GM12878 (cell line): Measurements from ENCODE around the gene ZDHHC14. TPM values are rescaled to one million over a fixed set of nuclear protein-coding genes. Genes with fewer than 3 reads are reported as not detected.
A peak's percentile ranks its signal among the peaks of the same experiment; 100 is the strongest.

Source experiments
- ATAC-seq: fragments of 200-7000 bp; cut with Tn5 transposase; 3 replicates; pipeline ENCODE4 v1.9.1; 2020; ENCODE audit warnings: mild to moderate bottlenecking, moderate library complexity
- BruUV-seq: library from RNA; stranded (reverse); fragments of 400-500 nt; replicated peaks from 2 replicates; lab custom pipeline; 2021; lab: Mats Ljungman, UMichigan
- CTCF ChIA-PET: fragments of 300-600 bp; sonication (Branson Sonifier 250); formaldehyde crosslinking; extraction: SDS; loops from one replicate; lab custom pipeline; 2021; ENCODE audit warnings: inconsistent platforms; lab: Yijun Ruan, JAX
- POLR2A ChIA-PET: fragments of 350-600 bp; formaldehyde crosslinking; extraction: SDS; loops from one replicate; lab custom pipeline; 2021; ENCODE audit warnings: inconsistent platforms; lab: Charles Lee
- RAD21 ChIA-PET: fragments of 300-600 bp; sonication (Branson Sonifier 250); formaldehyde crosslinking; loops from one replicate; lab custom pipeline; 2023; ENCODE audit warnings: antibody characterized with exemption; ENCODE audit not compliant: unreplicated experiment; lab: Charles Lee
- SMC1A ChIA-PET: fragments of 300-600 bp; sonication (Branson Sonifier 250); formaldehyde crosslinking; loops from one replicate; lab custom pipeline; 2023; ENCODE audit not compliant: unreplicated experiment, uncharacterized antibody; lab: Charles Lee
- DNase-seq: peaks from one replicate; pipeline ENCODE4 v3.0.0-alpha.2; 2011; ENCODE audit warnings: low read depth, low spot score
- FAIRE-seq: peaks from 3 replicates; lab custom pipeline; 2011; peaks lifted over from hg19 to GRCh38; lab: Jason Lieb, UNC
- H2AFZ ChIP-seq: 2 replicates; pipeline ENCODE4 v1.6.0; 2011; ENCODE audit warnings: low read depth, low read length, control low read depth; ENCODE audit not compliant: control insufficient read depth
- H3K27ac ChIP-seq: 2 replicates; pipeline ENCODE4 v1.5.1; 2011; ENCODE audit warnings: control low read depth; ENCODE audit not compliant: control insufficient read depth, insufficient read depth
- H3K27me3 ChIP-seq, 2 experiments: replicated peaks in 1 of 2; 2 replicates each; pipeline versions ENCODE4 v1.6.0 to v1.6.1; 2011; ENCODE audit warnings: low read length in 1 of 2; ENCODE audit not compliant: control insufficient read depth in 2 of 2, insufficient read depth in 2 of 2
- H3K36me3 ChIP-seq, 2 experiments: 2 replicates each; pipeline ENCODE4 v1.5.1; 2011; ENCODE audit warnings: low read length in 1 of 2; ENCODE audit not compliant: control insufficient read depth in 2 of 2, insufficient read depth in 2 of 2
- H3K4me1 ChIP-seq: 2 replicates; pipeline ENCODE4 v1.6.1; 2011; ENCODE audit warnings: mild to moderate bottlenecking, low read length, moderate library complexity, mixed read lengths; ENCODE audit not compliant: control insufficient read depth, insufficient read depth
- H3K4me2 ChIP-seq: 2 replicates; pipeline ENCODE4 v1.6.0; 2011; ENCODE audit warnings: control low read depth; ENCODE audit not compliant: control insufficient read depth, insufficient read depth
- H3K4me3 ChIP-seq: fragments of 200-600 bp; sonication (generic); 2 replicates; pipeline ENCODE4 v1.5.1; 2016
- H3K79me2 ChIP-seq: 2 replicates; pipeline ENCODE4 v1.6.0; 2011; ENCODE audit warnings: low read length; ENCODE audit not compliant: control insufficient read depth, insufficient read depth
- H3K9ac ChIP-seq: 2 replicates; pipeline ENCODE4 v1.8.0; 2011; ENCODE audit warnings: low read length, control low read depth, mixed read lengths; ENCODE audit not compliant: control insufficient read depth, insufficient read depth
- H3K9me3 ChIP-seq: replicated peaks from 3 replicates; pipeline ENCODE4 v1.5.1; 2011; ENCODE audit warnings: mild to moderate bottlenecking, low read length; ENCODE audit not compliant: control insufficient read depth, insufficient read depth
- H4K20me1 ChIP-seq: 2 replicates; pipeline ENCODE4 v1.6.0; 2011; ENCODE audit not compliant: control insufficient read depth, insufficient read depth
- RAD21 ChIP-seq: IDR thresholded peaks from 2 replicates; pipeline ENCODE4 v1.6.1; 2011; ENCODE audit warnings: mild to moderate bottlenecking, low read depth, low read length, moderate library complexity; ENCODE audit not compliant: insufficient read depth
- SMC3 ChIP-seq: IDR thresholded peaks from 2 replicates; pipeline ENCODE4 v1.6.1; 2011; ENCODE audit warnings: low read length, improper control_type of control experiment, borderline replicate concordance
- TAF1 ChIP-seq: IDR thresholded peaks from 2 replicates; pipeline ENCODE4 v1.6.1; 2011; ENCODE audit warnings: mild to moderate bottlenecking, low read depth, low read length, borderline replicate concordance
- WGBS: methylation state at CpG from one replicate; pipeline ENCODE4 v1.1.6; 2016; ENCODE audit warnings: low lambda C conversion rate; ENCODE audit not compliant: insufficient replicate concordance, insufficient coverage; ENCODE audit errors: missing lambda C conversion rate; 5-methylcytosine and 5-hydroxymethylcytosine counted together
- in situ Hi-C: fragments of 300-500 bp; cut with MboI; formaldehyde crosslinking; loops from 9 replicates; pipeline ENCODE4 v1.14.3; 2018; ENCODE audit warnings: mixed read lengths
- intact Hi-C: fragments of 100-400 bp; cut with micrococcal nuclease; formaldehyde crosslinking; loops from one replicate; pipeline ENCODE4 v1.14.2; 2022; ENCODE audit not compliant: unreplicated experiment
- polyA plus RNA-seq, 11 experiments: library from polyadenylated mRNA; depleted of rRNA in 4 of 11; unstranded in 6 of 11; stranded (reverse) in 5 of 11; fragments of >200 nt; fragmentation: Nextera tagmentation in 4 of 11; fragmentation: Illumina TruSeq in 1 of 11; extraction: Ambion mirVana in 4 of 11; extraction: Trizol in 1 of 11; gene quantifications; 1 replicate in 1 of 11; 2 replicates in 10 of 11; pipeline versions ENCODE4 v1.2.1 to v1.2.3, GENCODE V29; 2011 to 2016; ENCODE audit warnings: inconsistent platforms in 2 of 11, missing spikeins in 2 of 11, low read depth in 1 of 11
- total RNA-seq, 4 experiments: library from RNA; depleted of rRNA in 3 of 4; stranded (reverse); fragments of >200 nt in 3 of 4; fragmentation: Illumina TruSeq in 1 of 4; extraction: Trizol in 1 of 4; gene quantifications; 2 replicates each; pipeline versions ENCODE4 v1.2.1 to v1.2.3, GENCODE V29; 2013 to 2021
- TF ChIP-seq, protein P1 (sequence below), 3 experiments: IDR thresholded peaks in 2 of 3; conservative IDR thresholded peaks in 1 of 3; 2 replicates each; pipeline ENCODE4 v1.5.1; 2011; ENCODE audit warnings: low read depth in 3 of 3, low read length in 3 of 3, mild to moderate bottlenecking in 3 of 3, control low read depth in 2 of 3, moderate library complexity in 2 of 3, inconsistent platforms in 1 of 3, mixed read lengths in 1 of 3; ENCODE audit not compliant: control insufficient read depth in 2 of 3, insufficient read depth in 1 of 3; ENCODE audit errors: extremely low read depth in 1 of 3

Gene ZDHHC14
- total and polyA plus RNA-seq, 10 of the 15 experiments (the other 5 are each of a cell fraction or from before 2014, with no cell fraction given): 0.15 to 16.0 (median 0.76) TPM; not detected in 1

DNA sequence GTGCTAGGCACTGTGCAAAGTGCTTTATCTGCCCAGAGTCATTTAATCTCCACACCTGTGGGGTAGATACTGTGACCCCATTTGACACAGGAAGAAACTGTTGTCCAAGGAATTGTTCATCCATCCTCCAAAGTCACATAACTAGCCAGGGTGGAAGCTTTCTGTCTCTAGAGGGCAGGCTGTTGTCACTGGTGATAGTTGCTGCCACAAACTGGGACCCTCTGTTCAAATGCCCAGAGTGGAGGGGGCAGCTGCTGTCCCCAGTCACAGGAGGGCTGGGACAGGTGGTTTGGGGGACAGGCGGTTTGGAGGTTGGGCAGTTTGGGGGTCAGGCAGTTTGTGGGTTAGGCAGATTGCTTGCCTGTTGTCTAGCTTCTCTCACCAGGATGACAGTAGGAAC lies 41.6 kb upstream of the ZDHHC14 start:
- H4K20me1 ChIP-seq: no peaks in the 10 kb centered on the region
- RAD21 ChIA-PET: interaction anchor here (0.7 to 2.1 kb wide), 14 partner anchors 12 to 328 kb away, joined by 3 to 14 read pairs (median 4); no protein-coding TSS in a partner anchor
- no TSS peak for BruUV-seq
- SMC1A ChIA-PET: interaction anchor here (0.9 to 9.3 kb wide), 11 partner anchors 15 to 414 kb away, joined by 3 to 60 read pairs (median 7); partner anchors contain the start of gene TMEM242
- DNase-seq (no peak), ATAC-seq (peak; percentile 64), FAIRE-seq (no peak)
- CTCF ChIA-PET: interaction anchor here (0.6 to 11.2 kb wide), 15 partner anchors 14 to 534 kb away, joined by 3 to 104 read pairs (median 5); partner anchors contain the start of gene TMEM242
- H3K27me3 ChIP-seq: peaks cover 0 to 2% of the 10 kb centered on the region in 2 experiments; a peak in 1 of 4 replicates
- H3K4me1 ChIP-seq: no peaks in the 10 kb centered on the region
- H2AFZ ChIP-seq: no peak overlapping the region
- no peak overlapping the region for H3K27ac ChIP-seq
- no peak overlapping the region for H3K4me3 ChIP-seq
- in situ Hi-C loops (no loop called here), intact Hi-C loops (no loop called here)
- H3K4me2 ChIP-seq: no peak overlapping the region
- no peaks in the 10 kb centered on the region; the same call in 2 of the 3 replicates for H3K9me3 ChIP-seq
- H3K79me2 ChIP-seq: no peaks in the 10 kb centered on the region
- no peaks in the 10 kb centered on the region for H3K36me3 ChIP-seq
- TF ChIP-seq TAF1 (no peak), SMC3 (peak; percentile 16; the same call in 1 of the 2 replicates), RAD21 (peak; percentile 20; the same call in 1 of the 2 replicates)
- TF ChIP-seq, protein P1, sequence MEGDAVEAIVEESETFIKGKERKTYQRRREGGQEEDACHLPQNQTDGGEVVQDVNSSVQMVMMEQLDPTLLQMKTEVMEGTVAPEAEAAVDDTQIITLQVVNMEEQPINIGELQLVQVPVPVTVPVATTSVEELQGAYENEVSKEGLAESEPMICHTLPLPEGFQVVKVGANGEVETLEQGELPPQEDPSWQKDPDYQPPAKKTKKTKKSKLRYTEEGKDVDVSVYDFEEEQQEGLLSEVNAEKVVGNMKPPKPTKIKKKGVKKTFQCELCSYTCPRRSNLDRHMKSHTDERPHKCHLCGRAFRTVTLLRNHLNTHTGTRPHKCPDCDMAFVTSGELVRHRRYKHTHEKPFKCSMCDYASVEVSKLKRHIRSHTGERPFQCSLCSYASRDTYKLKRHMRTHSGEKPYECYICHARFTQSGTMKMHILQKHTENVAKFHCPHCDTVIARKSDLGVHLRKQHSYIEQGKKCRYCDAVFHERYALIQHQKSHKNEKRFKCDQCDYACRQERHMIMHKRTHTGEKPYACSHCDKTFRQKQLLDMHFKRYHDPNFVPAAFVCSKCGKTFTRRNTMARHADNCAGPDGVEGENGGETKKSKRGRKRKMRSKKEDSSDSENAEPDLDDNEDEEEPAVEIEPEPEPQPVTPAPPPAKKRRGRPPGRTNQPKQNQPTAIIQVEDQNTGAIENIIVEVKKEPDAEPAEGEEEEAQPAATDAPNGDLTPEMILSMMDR (IDR thresholded peaks at IDR 0.05 in 2 of 3, conservative IDR thresholded peaks at IDR 0.05 in 1 of 3; ENCODE audit: control insufficient read depth in 2 of 3, extremely low read depth in 1 of 3, insufficient read depth in 1 of 3, low read depth in 3 of 3, low read length in 3 of 3): peak; percentile 14 to 48 (median 20); a peak in 3 of 6 replicates
- no peak overlapping the region for H3K9ac ChIP-seq
- WGBS: 21% methylated on average over 1 of the region's 1 CpG
- POLR2A ChIA-PET: interaction anchor here (1.1 kb wide), 1 partner anchor 40 kb away, joined by 3 read pairs; no protein-coding TSS in a partner anchor
